SK-N-SH (cell line): ENCODE results near the gene HK1. TPM values are rescaled to one million over a fixed set of nuclear protein-coding genes. Genes with fewer than 3 reads are reported as not detected.

Experiments used
- CTCF ChIA-PET: fragments of 300-600, 350-600 bp; formaldehyde crosslinking; extraction: SDS; loops from one replicate; lab custom pipeline; 2021; lab: Yijun Ruan, JAX
- POLR2A ChIA-PET: fragments of 350-600 bp; sonication (Branson Sonifier 250); formaldehyde crosslinking; extraction: SDS; loops from one replicate; lab custom pipeline; 2020; ENCODE audit warnings: antibody characterized with exemption, inconsistent platforms; lab: Yijun Ruan, JAX
- DNase-seq: peaks from one replicate; pipeline ENCODE4 v3.0.0; 2012
- H2AFZ ChIP-seq: fragments of 200-600 bp; sonication (generic); 2 replicates; pipeline ENCODE4 v1.8.1; 2016; ENCODE audit warnings: antibody characterized with exemption, mild to moderate bottlenecking, low read depth
- H3F3A ChIP-seq: fragments of 200-600 bp; sonication (generic); replicated peaks from 2 replicates; pipeline ENCODE3; 2016; ENCODE audit warnings: antibody characterized with exemption, mild to moderate bottlenecking; ENCODE audit not compliant: insufficient read depth
- H3K27ac ChIP-seq, 2 experiments: fragments of 200-500 bp in 1 of 2; fragments of 200-600 bp in 1 of 2; sonication (Bioruptor generic) in 1 of 2; sonication (generic), shearing (Covaris generic) in 1 of 2; 2 replicates each; pipeline versions ENCODE4 v1.5.1 to v1.6.1; 2014 to 2016; ENCODE audit warnings: low read depth in 2 of 2, inconsistent platforms in 1 of 2, low read length in 1 of 2, mild to moderate bottlenecking in 1 of 2, mixed read lengths in 1 of 2
- H3K27me3 ChIP-seq: fragments of 200-600 bp; sonication (generic), shearing (Covaris generic); 2 replicates; pipeline ENCODE4 v1.6.1; 2016; ENCODE audit warnings: mixed run types; ENCODE audit not compliant: insufficient read depth
- H3K36me3 ChIP-seq, 2 experiments: fragments of 200-500 bp in 1 of 2; fragments of 200-600 bp in 1 of 2; sonication (Bioruptor generic) in 1 of 2; sonication (generic) in 1 of 2; replicated peaks in 1 of 2; 2 replicates each; pipeline versions ENCODE3 to v1.5.1; 2014 to 2016; ENCODE audit warnings: low read length in 1 of 2, mild to moderate bottlenecking in 1 of 2; ENCODE audit not compliant: insufficient read depth in 2 of 2, control insufficient read depth in 1 of 2
- H3K4me1 ChIP-seq, 2 experiments: fragments of 200-500 bp in 1 of 2; fragments of 200-600 bp in 1 of 2; sonication (Bioruptor generic) in 1 of 2; sonication (generic), shearing (Covaris generic) in 1 of 2; 2 replicates each; pipeline versions ENCODE4 v1.5.1 to v1.6.1; 2014 to 2016; ENCODE audit warnings: low read depth in 1 of 2, low read length in 1 of 2, mixed run types in 1 of 2; ENCODE audit not compliant: insufficient read depth in 2 of 2, control insufficient read depth in 1 of 2
- H3K4me2 ChIP-seq: fragments of 200-600 bp; sonication (generic), shearing (Covaris generic); 2 replicates; pipeline ENCODE4 v1.6.1; 2017; ENCODE audit warnings: mixed run types
- H3K4me3 ChIP-seq, 2 experiments: fragments of 200-500 bp in 1 of 2; fragments of 200-600 bp in 1 of 2; sonication (Bioruptor generic) in 1 of 2; sonication (generic), shearing (Covaris generic) in 1 of 2; 2 replicates each; pipeline versions ENCODE4 v1.5.1 to v1.8.1; 2014 to 2016; ENCODE audit warnings: low read depth in 2 of 2, inconsistent platforms in 1 of 2, low read length in 1 of 2, mild to moderate bottlenecking in 1 of 2, mixed read lengths in 1 of 2, moderate library complexity in 1 of 2
- H3K79me2 ChIP-seq: fragments of 200-600 bp; sonication (generic); 2 replicates; pipeline ENCODE4 v1.8.1; 2017; ENCODE audit warnings: mild to moderate bottlenecking; ENCODE audit not compliant: insufficient read depth
- H3K9ac ChIP-seq: fragments of 200-600 bp; sonication (generic); 2 replicates; pipeline ENCODE4 v1.6.1; 2017; ENCODE audit warnings: mixed run types
- H3K9me2 ChIP-seq: fragments of 200-600 bp; sonication (generic); 2 replicates; pipeline ENCODE4 v1.6.1; 2017; ENCODE audit warnings: mixed run types
- H3K9me3 ChIP-seq: fragments of 200-600 bp; sonication (generic); 2 replicates; pipeline ENCODE4 v1.6.1; 2017; ENCODE audit warnings: mixed run types, mild to moderate bottlenecking, moderate library complexity
- H4K20me1 ChIP-seq: fragments of 200-600 bp; sonication (generic); 2 replicates; pipeline ENCODE4 v1.6.1; 2017; ENCODE audit warnings: mild to moderate bottlenecking, mixed run types; ENCODE audit not compliant: insufficient read depth
- CHD2 ChIP-seq: fragments of 150-350 bp; IDR thresholded peaks from 2 replicates; pipeline ENCODE4 v1.6.1; 2018; ENCODE audit warnings: low read length; ENCODE audit not compliant: partially characterized antibody
- ELF1 ChIP-seq: IDR thresholded peaks from 2 replicates; pipeline ENCODE4 v1.4.0; 2012
- EP300 ChIP-seq, 2 experiments: IDR thresholded peaks; 2 replicates each; pipeline versions ENCODE4 v1.4.0 to v1.6.1; 2012; ENCODE audit warnings: borderline replicate concordance in 1 of 2, low read depth in 1 of 2, low read length in 1 of 2
- FOXJ3 ChIP-seq: sonication (generic); formaldehyde crosslinking; IDR thresholded peaks from 2 replicates; pipeline ENCODE4 v1.5.1; 2020; ENCODE audit warnings: mild to moderate bottlenecking, missing genetic modification reagents
- MEF2A ChIP-seq: IDR thresholded peaks from 2 replicates; pipeline ENCODE4 v1.4.0; 2012; ENCODE audit warnings: low read depth, borderline replicate concordance
- NRF1 ChIP-seq: IDR thresholded peaks from 2 replicates; pipeline ENCODE4 v1.6.1; 2012; ENCODE audit warnings: low read depth, mild to moderate bottlenecking, low read length
- POLR2AphosphoS5 ChIP-seq: IDR thresholded peaks from 2 replicates; pipeline ENCODE4 v1.6.1; 2012; ENCODE audit warnings: low read depth, low read length
- RAD21 ChIP-seq: IDR thresholded peaks from 2 replicates; pipeline ENCODE4 v1.6.1; 2012; ENCODE audit warnings: mild to moderate bottlenecking, low read length
- RFX5 ChIP-seq: IDR thresholded peaks from 2 replicates; pipeline ENCODE4 v1.6.1; 2012; ENCODE audit warnings: mild to moderate bottlenecking, improper control_type of control experiment, low read length
- SMC3 ChIP-seq: IDR thresholded peaks from 2 replicates; pipeline ENCODE4 v1.6.1; 2012; ENCODE audit warnings: low read depth, low read length, improper control_type of control experiment
- TAF1 ChIP-seq: IDR thresholded peaks from 2 replicates; pipeline ENCODE4 v1.6.1; 2012; ENCODE audit warnings: low read depth, mild to moderate bottlenecking, low read length, moderate library complexity, borderline replicate concordance
- TCF12 ChIP-seq: IDR thresholded peaks from 2 replicates; pipeline ENCODE4 v1.4.0; 2012
- YY1 ChIP-seq: IDR thresholded peaks from 2 replicates; pipeline ENCODE4 v1.4.0; 2012; ENCODE audit warnings: low read depth, mild to moderate bottlenecking
- WGBS: methylation state at CpG from one replicate; pipeline ENCODE4 v1.1.6; 2017; ENCODE audit warnings: low lambda C conversion rate; 5-methylcytosine and 5-hydroxymethylcytosine counted together
- polyA plus RNA-seq, 3 experiments: library from polyadenylated mRNA; depleted of rRNA; stranded (reverse); fragments of >200 nt; gene quantifications; 2 replicates each; pipeline ENCODE4 v1.2.3, GENCODE V29; 2012
- TF ChIP-seq, protein P1 (sequence below): fragments of 200-600 bp; sonication (generic); IDR thresholded peaks from 2 replicates; pipeline ENCODE4 v1.6.1; 2017; ENCODE audit warnings: antibody characterized with exemption, mild to moderate bottlenecking, moderate library complexity
- TF ChIP-seq, protein P2 (sequence below): IDR thresholded peaks from 2 replicates; pipeline ENCODE4; 2012
- TF ChIP-seq, protein P3 (sequence below): IDR thresholded peaks from 2 replicates; pipeline ENCODE4 v1.6.1; 2012; ENCODE audit warnings: mild to moderate bottlenecking, low read depth, low read length, moderate library complexity
- TF ChIP-seq, protein P4 (sequence below): fragments of 150-350 bp; IDR thresholded peaks from 2 replicates; pipeline ENCODE4 v1.6.1; 2017; ENCODE audit warnings: antibody characterized with exemption, low read length, low read depth, borderline replicate concordance
- TF ChIP-seq, protein P5 (sequence below): IDR thresholded peaks from 2 replicates; pipeline ENCODE4 v1.4.0; 2012; ENCODE audit warnings: low read depth, borderline replicate concordance

HK1 gene
- polyA plus RNA-seq, 1 of the 3 experiments (the other 2 are of a cell fraction): 38.7 TPM

DNA sequence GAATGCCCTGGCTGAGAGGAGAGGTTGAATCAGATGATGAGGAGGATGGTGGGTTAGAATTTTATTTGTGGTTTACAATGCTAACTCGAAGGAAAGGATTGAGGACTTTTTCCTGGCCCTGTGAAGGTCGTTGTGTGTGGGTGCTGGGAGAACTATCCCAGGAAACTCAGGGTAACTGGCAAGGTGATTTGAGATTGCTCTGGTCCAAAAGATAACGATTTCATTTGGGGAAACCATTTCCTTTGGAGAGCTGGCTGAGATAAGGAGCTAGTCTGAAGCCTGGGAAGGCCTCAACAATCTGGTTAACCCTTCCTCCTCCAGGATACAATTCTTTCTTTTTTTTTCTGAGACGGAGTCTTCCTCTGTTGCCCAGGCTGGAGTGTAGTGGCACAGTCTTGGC, 33.0 kb downstream of the HK1 start:
- Histone ChIP-seq H3F3A (no peaks in the 10 kb centered on the region), H3K27me3 (no peaks in the 10 kb centered on the region), H2AFZ (no peak overlapping the region), H3K9me3 (no peaks in the 10 kb centered on the region), H3K79me2 (no peaks in the 10 kb centered on the region), H4K20me1 (no peaks in the 10 kb centered on the region), H3K4me1 (no peaks in the 10 kb centered on the region; a peak in 1 of 4 replicates), H3K4me2 (no peak overlapping the region), H3K9me2 (no peaks in the 10 kb centered on the region), H3K27ac (no peak overlapping the region), H3K36me3 (no peaks in the 10 kb centered on the region), H3K9ac (no peak overlapping the region), H3K4me3 (no peak overlapping the region)
- no peak for TF ChIP-seq RFX5
- TF ChIP-seq RAD21: no peak
- no peak for TF ChIP-seq NRF1
- no peak for TF ChIP-seq EP300 (IDR thresholded peaks at IDR 0.05; ENCODE audit: borderline replicate concordance in 1 of 2, low read depth in 1 of 2, low read length in 1 of 2)
- TF ChIP-seq ELF1: no peak
- TF ChIP-seq MEF2A: no peak
- TF ChIP-seq, protein P1, sequence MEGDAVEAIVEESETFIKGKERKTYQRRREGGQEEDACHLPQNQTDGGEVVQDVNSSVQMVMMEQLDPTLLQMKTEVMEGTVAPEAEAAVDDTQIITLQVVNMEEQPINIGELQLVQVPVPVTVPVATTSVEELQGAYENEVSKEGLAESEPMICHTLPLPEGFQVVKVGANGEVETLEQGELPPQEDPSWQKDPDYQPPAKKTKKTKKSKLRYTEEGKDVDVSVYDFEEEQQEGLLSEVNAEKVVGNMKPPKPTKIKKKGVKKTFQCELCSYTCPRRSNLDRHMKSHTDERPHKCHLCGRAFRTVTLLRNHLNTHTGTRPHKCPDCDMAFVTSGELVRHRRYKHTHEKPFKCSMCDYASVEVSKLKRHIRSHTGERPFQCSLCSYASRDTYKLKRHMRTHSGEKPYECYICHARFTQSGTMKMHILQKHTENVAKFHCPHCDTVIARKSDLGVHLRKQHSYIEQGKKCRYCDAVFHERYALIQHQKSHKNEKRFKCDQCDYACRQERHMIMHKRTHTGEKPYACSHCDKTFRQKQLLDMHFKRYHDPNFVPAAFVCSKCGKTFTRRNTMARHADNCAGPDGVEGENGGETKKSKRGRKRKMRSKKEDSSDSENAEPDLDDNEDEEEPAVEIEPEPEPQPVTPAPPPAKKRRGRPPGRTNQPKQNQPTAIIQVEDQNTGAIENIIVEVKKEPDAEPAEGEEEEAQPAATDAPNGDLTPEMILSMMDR: no peak
- no peak for TF ChIP-seq YY1
- no peak for TF ChIP-seq FOXJ3 (CRISPR knock-in tag)
- TF ChIP-seq TCF12: no peak
- TF ChIP-seq, protein P2, sequence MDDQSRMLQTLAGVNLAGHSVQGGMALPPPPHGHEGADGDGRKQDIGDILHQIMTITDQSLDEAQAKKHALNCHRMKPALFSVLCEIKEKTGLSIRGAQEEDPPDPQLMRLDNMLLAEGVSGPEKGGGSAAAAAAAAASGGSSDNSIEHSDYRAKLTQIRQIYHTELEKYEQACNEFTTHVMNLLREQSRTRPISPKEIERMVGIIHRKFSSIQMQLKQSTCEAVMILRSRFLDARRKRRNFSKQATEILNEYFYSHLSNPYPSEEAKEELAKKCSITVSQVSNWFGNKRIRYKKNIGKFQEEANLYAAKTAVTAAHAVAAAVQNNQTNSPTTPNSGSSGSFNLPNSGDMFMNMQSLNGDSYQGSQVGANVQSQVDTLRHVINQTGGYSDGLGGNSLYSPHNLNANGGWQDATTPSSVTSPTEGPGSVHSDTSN: no peak
- no peak for TF ChIP-seq POLR2AphosphoS5
- TF ChIP-seq TAF1: no peak
- CTCF ChIA-PET: interaction anchor here (1.0 kb wide), 1 partner anchor 81 kb away, joined by 3 read pairs; no protein-coding TSS in a partner anchor
- POLR2A ChIA-PET: no interaction called here
- WGBS: 59% methylated on average over 4 of the region's 4 CpGs
- DNase-seq: no peak

DNA sequence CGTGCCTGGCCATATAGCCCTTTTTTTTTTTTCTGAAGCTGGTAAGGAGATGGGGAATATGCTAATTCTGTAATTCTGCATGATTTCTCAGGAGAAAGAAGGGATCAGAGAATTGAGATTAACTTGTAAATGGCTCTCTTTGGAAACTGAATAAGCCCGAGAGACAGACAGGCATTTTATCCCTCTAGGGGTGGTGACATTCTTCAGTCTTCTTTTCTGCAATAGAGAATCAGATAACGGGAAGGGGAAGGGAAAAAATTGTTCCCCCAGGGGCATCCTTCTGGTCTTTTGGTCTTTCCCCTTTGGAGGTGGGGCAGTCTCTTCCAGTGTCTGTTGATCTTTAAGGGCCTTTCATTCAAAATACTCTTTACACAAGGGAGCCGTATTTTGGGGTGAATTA, 34.2 kb downstream of the HK1 start:
- Histone ChIP-seq H4K20me1 (no peaks in the 10 kb centered on the region), H3K27me3 (no peaks in the 10 kb centered on the region), H3K4me1 (peaks cover 7 to 8% of the 10 kb centered on the region in 2 experiments; a peak in 2 of 4 replicates), H2AFZ (no peak overlapping the region), H3K4me3 (no peak overlapping the region), H3K9me3 (no peaks in the 10 kb centered on the region), H3F3A (peaks cover 7% of the 10 kb centered on the region), H3K79me2 (no peaks in the 10 kb centered on the region), H3K27ac (no peak overlapping the region), H3K9ac (no peak overlapping the region), H3K9me2 (no peaks in the 10 kb centered on the region), H3K4me2 (no peak overlapping the region), H3K36me3 (no peaks in the 10 kb centered on the region)
- 88% methylated on average over 4 of the region's 4 CpGs for WGBS
- CTCF ChIA-PET: interaction anchor here (0.6 to 1.9 kb wide), 3 partner anchors 8 to 550 kb away, joined by 3 to 4 read pairs (median 3); no protein-coding TSS in a partner anchor
- POLR2A ChIA-PET: no interaction called here
- no peak for DNase-seq
- TF ChIP-seq, protein P2: no peak
- TF ChIP-seq SMC3 (no peak), CHD2 (no peak), ELF1 (no peak), MEF2A (no peak), TCF12 (no peak), POLR2AphosphoS5 (no peak), NRF1 (no peak), EP300 (IDR thresholded peaks at IDR 0.05; ENCODE audit: borderline replicate concordance in 1 of 2, low read depth in 1 of 2, low read length in 1 of 2) (no peak)
- TF ChIP-seq, protein P3, sequence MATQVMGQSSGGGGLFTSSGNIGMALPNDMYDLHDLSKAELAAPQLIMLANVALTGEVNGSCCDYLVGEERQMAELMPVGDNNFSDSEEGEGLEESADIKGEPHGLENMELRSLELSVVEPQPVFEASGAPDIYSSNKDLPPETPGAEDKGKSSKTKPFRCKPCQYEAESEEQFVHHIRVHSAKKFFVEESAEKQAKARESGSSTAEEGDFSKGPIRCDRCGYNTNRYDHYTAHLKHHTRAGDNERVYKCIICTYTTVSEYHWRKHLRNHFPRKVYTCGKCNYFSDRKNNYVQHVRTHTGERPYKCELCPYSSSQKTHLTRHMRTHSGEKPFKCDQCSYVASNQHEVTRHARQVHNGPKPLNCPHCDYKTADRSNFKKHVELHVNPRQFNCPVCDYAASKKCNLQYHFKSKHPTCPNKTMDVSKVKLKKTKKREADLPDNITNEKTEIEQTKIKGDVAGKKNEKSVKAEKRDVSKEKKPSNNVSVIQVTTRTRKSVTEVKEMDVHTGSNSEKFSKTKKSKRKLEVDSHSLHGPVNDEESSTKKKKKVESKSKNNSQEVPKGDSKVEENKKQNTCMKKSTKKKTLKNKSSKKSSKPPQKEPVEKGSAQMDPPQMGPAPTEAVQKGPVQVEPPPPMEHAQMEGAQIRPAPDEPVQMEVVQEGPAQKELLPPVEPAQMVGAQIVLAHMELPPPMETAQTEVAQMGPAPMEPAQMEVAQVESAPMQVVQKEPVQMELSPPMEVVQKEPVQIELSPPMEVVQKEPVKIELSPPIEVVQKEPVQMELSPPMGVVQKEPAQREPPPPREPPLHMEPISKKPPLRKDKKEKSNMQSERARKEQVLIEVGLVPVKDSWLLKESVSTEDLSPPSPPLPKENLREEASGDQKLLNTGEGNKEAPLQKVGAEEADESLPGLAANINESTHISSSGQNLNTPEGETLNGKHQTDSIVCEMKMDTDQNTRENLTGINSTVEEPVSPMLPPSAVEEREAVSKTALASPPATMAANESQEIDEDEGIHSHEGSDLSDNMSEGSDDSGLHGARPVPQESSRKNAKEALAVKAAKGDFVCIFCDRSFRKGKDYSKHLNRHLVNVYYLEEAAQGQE: no peak
- TF ChIP-seq, protein P4, sequence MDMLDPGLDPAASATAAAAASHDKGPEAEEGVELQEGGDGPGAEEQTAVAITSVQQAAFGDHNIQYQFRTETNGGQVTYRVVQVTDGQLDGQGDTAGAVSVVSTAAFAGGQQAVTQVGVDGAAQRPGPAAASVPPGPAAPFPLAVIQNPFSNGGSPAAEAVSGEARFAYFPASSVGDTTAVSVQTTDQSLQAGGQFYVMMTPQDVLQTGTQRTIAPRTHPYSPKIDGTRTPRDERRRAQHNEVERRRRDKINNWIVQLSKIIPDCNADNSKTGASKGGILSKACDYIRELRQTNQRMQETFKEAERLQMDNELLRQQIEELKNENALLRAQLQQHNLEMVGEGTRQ: no peak
- TF ChIP-seq, protein P5, sequence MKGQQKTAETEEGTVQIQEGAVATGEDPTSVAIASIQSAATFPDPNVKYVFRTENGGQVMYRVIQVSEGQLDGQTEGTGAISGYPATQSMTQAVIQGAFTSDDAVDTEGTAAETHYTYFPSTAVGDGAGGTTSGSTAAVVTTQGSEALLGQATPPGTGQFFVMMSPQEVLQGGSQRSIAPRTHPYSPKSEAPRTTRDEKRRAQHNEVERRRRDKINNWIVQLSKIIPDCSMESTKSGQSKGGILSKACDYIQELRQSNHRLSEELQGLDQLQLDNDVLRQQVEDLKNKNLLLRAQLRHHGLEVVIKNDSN: no peak
